ENCODE results near the gene NSFL1C. TPM values are rescaled to one million over a fixed set of nuclear protein-coding genes. Genes with fewer than 3 reads are reported as not detected.

The NSFL1C gene
- total and polyA plus RNA-seq, 2 experiments from 2014 or later, result 48.9 to 92.2 TPM

DNA sequence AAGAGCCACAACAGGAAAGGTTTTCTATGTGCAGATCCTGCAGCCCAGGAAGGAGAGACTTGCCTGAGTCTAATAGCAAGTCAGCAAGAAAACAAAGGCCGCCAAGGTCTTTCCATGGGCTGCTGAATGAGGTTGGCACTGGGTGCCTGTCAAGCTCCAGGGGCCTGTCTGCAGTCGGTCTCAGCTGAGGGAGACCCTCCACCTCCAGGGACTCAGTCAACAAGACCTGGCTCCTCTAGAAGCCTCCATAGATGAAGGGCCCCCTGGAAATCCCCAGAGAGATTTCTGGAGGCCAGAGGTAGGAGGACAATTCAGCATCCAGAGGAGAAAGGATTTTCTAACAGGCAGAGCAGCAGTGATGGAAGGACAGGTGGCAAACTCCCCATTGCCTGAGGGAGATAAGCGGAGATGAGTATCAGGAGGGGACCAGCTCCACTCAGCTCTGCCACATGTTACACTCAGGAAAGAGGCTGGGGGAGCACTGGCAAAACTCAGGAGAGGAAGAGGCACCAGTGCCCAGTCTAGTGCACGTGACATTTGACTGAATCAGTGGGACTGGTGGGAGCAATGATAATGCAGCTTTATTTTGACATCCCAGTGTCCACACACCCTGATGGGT lies 40.3 kb downstream of the NSFL1C start:
- no peak for ATAC-seq
- H3K4me3 ChIP-seq, result no peak overlapping the region
- Mint-ChIP-seq H3K27ac (0 out of 2 replicates have a peak overlapping the region, but pooled peaks have one; percentile 28), H3K27me3 (ENCODE audit: insufficient read depth, low read depth, poor library complexity) (peaks cover 5% of the 10 kb centered on the region), H3K4me1 (peaks cover 43% of the 10 kb centered on the region), H3K9me3 (peaks cover 12% of the 10 kb centered on the region; the same call in 2 of the 3 replicates), H3K4me3 (no peak overlapping the region), H3K36me3 (ENCODE audit: low read depth) (no peaks in the 10 kb centered on the region; the same call in 2 of the 3 replicates)
- no peak overlapping the region; the same call in 1 of the 2 replicates for H3K4me2 ChIP-seq
- H4K20me1 ChIP-seq (replicated peaks; ENCODE audit: insufficient read depth), result no peaks in the 10 kb centered on the region
- peak overlapping the region; percentile 92 for H3K27ac ChIP-seq (ENCODE audit: low read depth)
- no peaks in the 10 kb centered on the region for H3K27me3 ChIP-seq (ENCODE audit: insufficient read depth)
- peaks cover 4% of the 10 kb centered on the region; the same call in 1 of the 2 replicates for H3K9me2 ChIP-seq (ENCODE audit: insufficient read depth)
- no peak overlapping the region for H2AFZ ChIP-seq
- H3F3A ChIP-seq (replicated peaks; ENCODE audit: low read depth), result peaks cover 3% of the 10 kb centered on the region; the same call in 1 of the 2 replicates
- no peaks in the 10 kb centered on the region for H3K79me2 ChIP-seq (replicated peaks; ENCODE audit: insufficient read depth)
- no peak for DNase-seq (ENCODE audit: low spot score)
- TF ChIP-seq EZH2 (IDR thresholded peaks at IDR 0.05; ENCODE audit: low read depth, unreplicated experiment) (no peak), STAT1 (IDR thresholded peaks at IDR 0.05; ENCODE audit: unreplicated experiment) (no peak), ETS1 (IDR thresholded peaks at IDR 0.05) (no peak), ZNF114 (CRISPR knock-in tag; IDR thresholded peaks at IDR 0.05) (no peak), POLR2AphosphoS5 (IDR thresholded peaks at IDR 0.05; ENCODE audit: low read depth) (no peak), EZH2phosphoT487 (IDR thresholded peaks at IDR 0.05; ENCODE audit: unreplicated experiment) (no peak), ZNF331 (CRISPR knock-in tag; IDR thresholded peaks at IDR 0.05; ENCODE audit: low read depth) (no peak), JUNB (IDR thresholded peaks at IDR 0.05; ENCODE audit: unreplicated experiment) (no peak), NANOG (IDR thresholded peaks at IDR 0.05; ENCODE audit: borderline replicate concordance) (no peak), CREB1 (CRISPR knock-in tag; IDR thresholded peaks at IDR 0.05; ENCODE audit: low read depth) (no peak)
- TF ChIP-seq, protein P1, sequence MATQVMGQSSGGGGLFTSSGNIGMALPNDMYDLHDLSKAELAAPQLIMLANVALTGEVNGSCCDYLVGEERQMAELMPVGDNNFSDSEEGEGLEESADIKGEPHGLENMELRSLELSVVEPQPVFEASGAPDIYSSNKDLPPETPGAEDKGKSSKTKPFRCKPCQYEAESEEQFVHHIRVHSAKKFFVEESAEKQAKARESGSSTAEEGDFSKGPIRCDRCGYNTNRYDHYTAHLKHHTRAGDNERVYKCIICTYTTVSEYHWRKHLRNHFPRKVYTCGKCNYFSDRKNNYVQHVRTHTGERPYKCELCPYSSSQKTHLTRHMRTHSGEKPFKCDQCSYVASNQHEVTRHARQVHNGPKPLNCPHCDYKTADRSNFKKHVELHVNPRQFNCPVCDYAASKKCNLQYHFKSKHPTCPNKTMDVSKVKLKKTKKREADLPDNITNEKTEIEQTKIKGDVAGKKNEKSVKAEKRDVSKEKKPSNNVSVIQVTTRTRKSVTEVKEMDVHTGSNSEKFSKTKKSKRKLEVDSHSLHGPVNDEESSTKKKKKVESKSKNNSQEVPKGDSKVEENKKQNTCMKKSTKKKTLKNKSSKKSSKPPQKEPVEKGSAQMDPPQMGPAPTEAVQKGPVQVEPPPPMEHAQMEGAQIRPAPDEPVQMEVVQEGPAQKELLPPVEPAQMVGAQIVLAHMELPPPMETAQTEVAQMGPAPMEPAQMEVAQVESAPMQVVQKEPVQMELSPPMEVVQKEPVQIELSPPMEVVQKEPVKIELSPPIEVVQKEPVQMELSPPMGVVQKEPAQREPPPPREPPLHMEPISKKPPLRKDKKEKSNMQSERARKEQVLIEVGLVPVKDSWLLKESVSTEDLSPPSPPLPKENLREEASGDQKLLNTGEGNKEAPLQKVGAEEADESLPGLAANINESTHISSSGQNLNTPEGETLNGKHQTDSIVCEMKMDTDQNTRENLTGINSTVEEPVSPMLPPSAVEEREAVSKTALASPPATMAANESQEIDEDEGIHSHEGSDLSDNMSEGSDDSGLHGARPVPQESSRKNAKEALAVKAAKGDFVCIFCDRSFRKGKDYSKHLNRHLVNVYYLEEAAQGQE (IDR thresholded peaks at IDR 0.05; ENCODE audit: unreplicated experiment), result no peak
- TF ChIP-seq, protein P2, sequence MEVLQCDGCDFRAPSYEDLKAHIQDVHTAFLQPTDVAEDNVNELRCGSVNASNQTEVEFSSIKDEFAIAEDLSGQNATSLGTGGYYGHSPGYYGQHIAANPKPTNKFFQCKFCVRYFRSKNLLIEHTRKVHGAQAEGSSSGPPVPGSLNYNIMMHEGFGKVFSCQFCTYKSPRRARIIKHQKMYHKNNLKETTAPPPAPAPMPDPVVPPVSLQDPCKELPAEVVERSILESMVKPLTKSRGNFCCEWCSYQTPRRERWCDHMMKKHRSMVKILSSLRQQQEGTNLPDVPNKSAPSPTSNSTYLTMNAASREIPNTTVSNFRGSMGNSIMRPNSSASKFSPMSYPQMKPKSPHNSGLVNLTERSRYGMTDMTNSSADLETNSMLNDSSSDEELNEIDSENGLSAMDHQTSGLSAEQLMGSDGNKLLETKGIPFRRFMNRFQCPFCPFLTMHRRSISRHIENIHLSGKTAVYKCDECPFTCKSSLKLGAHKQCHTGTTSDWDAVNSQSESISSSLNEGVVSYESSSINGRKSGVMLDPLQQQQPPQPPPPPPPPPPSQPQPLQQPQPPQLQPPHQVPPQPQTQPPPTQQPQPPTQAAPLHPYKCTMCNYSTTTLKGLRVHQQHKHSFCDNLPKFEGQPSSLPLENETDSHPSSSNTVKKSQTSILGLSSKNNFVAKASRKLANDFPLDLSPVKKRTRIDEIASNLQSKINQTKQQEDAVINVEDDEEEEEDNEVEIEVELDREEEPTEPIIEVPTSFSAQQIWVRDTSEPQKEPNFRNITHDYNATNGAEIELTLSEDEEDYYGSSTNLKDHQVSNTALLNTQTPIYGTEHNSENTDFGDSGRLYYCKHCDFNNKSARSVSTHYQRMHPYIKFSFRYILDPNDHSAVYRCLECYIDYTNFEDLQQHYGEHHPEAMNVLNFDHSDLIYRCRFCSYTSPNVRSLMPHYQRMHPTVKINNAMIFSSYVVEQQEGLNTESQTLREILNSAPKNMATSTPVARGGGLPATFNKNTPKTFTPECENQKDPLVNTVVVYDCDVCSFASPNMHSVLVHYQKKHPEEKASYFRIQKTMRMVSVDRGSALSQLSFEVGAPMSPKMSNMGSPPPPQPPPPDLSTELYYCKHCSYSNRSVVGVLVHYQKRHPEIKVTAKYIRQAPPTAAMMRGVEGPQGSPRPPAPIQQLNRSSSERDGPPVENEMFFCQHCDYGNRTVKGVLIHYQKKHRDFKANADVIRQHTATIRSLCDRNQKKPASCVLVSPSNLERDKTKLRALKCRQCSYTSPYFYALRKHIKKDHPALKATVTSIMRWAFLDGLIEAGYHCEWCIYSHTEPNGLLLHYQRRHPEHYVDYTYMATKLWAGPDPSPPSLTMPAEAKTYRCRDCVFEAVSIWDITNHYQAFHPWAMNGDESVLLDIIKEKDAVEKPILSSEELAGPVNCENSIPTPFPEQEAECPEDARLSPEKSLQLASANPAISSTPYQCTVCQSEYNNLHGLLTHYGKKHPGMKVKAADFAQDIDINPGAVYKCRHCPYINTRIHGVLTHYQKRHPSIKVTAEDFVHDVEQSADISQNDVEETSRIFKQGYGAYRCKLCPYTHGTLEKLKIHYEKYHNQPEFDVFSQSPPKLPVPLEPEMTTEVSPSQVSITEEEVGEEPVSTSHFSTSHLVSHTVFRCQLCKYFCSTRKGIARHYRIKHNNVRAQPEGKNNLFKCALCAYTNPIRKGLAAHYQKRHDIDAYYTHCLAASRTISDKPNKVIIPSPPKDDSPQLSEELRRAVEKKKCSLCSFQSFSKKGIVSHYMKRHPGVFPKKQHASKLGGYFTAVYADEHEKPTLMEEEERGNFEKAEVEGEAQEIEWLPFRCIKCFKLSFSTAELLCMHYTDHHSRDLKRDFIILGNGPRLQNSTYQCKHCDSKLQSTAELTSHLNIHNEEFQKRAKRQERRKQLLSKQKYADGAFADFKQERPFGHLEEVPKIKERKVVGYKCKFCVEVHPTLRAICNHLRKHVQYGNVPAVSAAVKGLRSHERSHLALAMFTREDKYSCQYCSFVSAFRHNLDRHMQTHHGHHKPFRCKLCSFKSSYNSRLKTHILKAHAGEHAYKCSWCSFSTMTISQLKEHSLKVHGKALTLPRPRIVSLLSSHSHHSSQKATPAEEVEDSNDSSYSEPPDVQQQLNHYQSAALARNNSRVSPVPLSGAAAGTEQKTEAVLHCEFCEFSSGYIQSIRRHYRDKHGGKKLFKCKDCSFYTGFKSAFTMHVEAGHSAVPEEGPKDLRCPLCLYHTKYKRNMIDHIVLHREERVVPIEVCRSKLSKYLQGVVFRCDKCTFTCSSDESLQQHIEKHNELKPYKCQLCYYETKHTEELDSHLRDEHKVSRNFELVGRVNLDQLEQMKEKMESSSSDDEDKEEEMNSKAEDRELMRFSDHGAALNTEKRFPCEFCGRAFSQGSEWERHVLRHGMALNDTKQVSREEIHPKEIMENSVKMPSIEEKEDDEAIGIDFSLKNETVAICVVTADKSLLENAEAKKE (CRISPR knock-in tag; IDR thresholded peaks at IDR 0.05), result no peak
- TF ChIP-seq, protein P3, sequence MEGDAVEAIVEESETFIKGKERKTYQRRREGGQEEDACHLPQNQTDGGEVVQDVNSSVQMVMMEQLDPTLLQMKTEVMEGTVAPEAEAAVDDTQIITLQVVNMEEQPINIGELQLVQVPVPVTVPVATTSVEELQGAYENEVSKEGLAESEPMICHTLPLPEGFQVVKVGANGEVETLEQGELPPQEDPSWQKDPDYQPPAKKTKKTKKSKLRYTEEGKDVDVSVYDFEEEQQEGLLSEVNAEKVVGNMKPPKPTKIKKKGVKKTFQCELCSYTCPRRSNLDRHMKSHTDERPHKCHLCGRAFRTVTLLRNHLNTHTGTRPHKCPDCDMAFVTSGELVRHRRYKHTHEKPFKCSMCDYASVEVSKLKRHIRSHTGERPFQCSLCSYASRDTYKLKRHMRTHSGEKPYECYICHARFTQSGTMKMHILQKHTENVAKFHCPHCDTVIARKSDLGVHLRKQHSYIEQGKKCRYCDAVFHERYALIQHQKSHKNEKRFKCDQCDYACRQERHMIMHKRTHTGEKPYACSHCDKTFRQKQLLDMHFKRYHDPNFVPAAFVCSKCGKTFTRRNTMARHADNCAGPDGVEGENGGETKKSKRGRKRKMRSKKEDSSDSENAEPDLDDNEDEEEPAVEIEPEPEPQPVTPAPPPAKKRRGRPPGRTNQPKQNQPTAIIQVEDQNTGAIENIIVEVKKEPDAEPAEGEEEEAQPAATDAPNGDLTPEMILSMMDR (conservative IDR thresholded peaks at IDR 0.05; ENCODE audit: low read depth in 2 of 2), result no peak
- peaks cover 21% of the 10 kb centered on the region for H3K4me1 ChIP-seq (ENCODE audit: insufficient read depth)
- no peaks in the 10 kb centered on the region for H3K36me3 ChIP-seq (ENCODE audit: insufficient read depth)
